HepG2 (cell line): Measurements from ENCODE around the gene GALNT18. TPM values are rescaled to one million over a fixed set of nuclear protein-coding genes. Genes with fewer than 3 reads are reported as not detected.

Source experiments
- ATAC-seq: fragments of 200-7000 bp; cut with Tn5 transposase; 3 replicates; pipeline ENCODE4 v1.9.1; 2020; ENCODE audit warnings: mild to moderate bottlenecking, moderate library complexity
- BruUV-seq: library from RNA; stranded (reverse); fragments of 400-500 nt; replicated peaks from 2 replicates; lab custom pipeline; 2021; lab: Mats Ljungman, UMichigan
- CTCF ChIA-PET: fragments of 300-600 bp; formaldehyde crosslinking; extraction: SDS; loops from one replicate; lab custom pipeline; 2021; ENCODE audit warnings: low total read pairs, inconsistent platforms, low intra/inter-chr PET ratio; lab: Yijun Ruan, JAX
- POLR2A ChIA-PET: fragments of 350-600 bp; sonication (Branson Sonifier 250); formaldehyde crosslinking; loops from one replicate; lab custom pipeline; 2020; ENCODE audit warnings: antibody characterized with exemption, inconsistent platforms; lab: Yijun Ruan, JAX
- DNase-seq: peaks from one replicate; pipeline ENCODE4 v3.0.0-alpha.2; 2015; ENCODE audit warnings: low spot score
- FAIRE-seq: peaks from 3 replicates; lab custom pipeline; 2011; peaks lifted over from hg19 to GRCh38; lab: Jason Lieb, UNC
- H2AFZ ChIP-seq: one replicate; pipeline ENCODE4 v1.6.1; 2011; ENCODE audit warnings: low read length, inconsistent platforms
- H3K27ac ChIP-seq: fragments of 300-600 bp; 3 replicates; pipeline ENCODE4 v1.8.0; 2011; ENCODE audit warnings: mixed run types, mild to moderate bottlenecking, mixed read lengths, low read length, inconsistent platforms; ENCODE audit not compliant: insufficient read depth; ENCODE audit errors: extremely low read length
- H3K27me3 ChIP-seq, 2 experiments: fragments of 200-600 bp in 1 of 2; 2 replicates in 1 of 2; 3 replicates in 1 of 2; pipeline versions ENCODE4 v1.6.0 to v1.8.0; 2011; ENCODE audit warnings: low read length in 2 of 2, mild to moderate bottlenecking in 2 of 2, moderate library complexity in 2 of 2, inconsistent platforms in 1 of 2; ENCODE audit not compliant: insufficient read depth in 2 of 2, control insufficient read depth in 1 of 2
- H3K36me3 ChIP-seq, 2 experiments: fragments of 200-600 bp in 1 of 2; replicated peaks in 1 of 2; 2 replicates in 1 of 2; 3 replicates in 1 of 2; pipeline versions ENCODE4 v1.5.1 to v1.8.0; 2011; ENCODE audit warnings: low read length in 2 of 2, inconsistent platforms in 1 of 2; ENCODE audit not compliant: insufficient read depth in 2 of 2, control insufficient read depth in 1 of 2
- H3K4me1 ChIP-seq: 2 replicates; pipeline ENCODE4 v1.5.1; 2012; ENCODE audit warnings: low read length, inconsistent platforms; ENCODE audit not compliant: insufficient read depth
- H3K4me2 ChIP-seq: 2 replicates; pipeline ENCODE4 v1.6.0; 2011; ENCODE audit warnings: low read depth, low read length, inconsistent platforms
- H3K4me3 ChIP-seq, 3 experiments: fragments of 200-600 bp in 1 of 3; sonication (generic), shearing (Covaris generic) in 1 of 3; replicated peaks in 1 of 3; 2 replicates each; pipeline ENCODE4 v1.5.1; 2011 to 2016; ENCODE audit warnings: low read length in 3 of 3, inconsistent platforms in 2 of 3, low read depth in 2 of 3, mild to moderate bottlenecking in 2 of 3, control low read depth in 1 of 3, mixed read lengths in 1 of 3; ENCODE audit not compliant: insufficient read depth in 1 of 3
- H3K79me2 ChIP-seq: one replicate; pipeline ENCODE4 v1.6.1; 2011; ENCODE audit warnings: low read length, inconsistent platforms; ENCODE audit not compliant: insufficient read depth
- H3K9ac ChIP-seq: 2 replicates; pipeline ENCODE4 v1.6.0; 2011; ENCODE audit warnings: mild to moderate bottlenecking, low read depth, low read length, inconsistent platforms; ENCODE audit not compliant: insufficient read depth
- H3K9me3 ChIP-seq: 2 replicates; pipeline ENCODE4 v1.5.1; 2012; ENCODE audit warnings: mild to moderate bottlenecking, low read length
- H4K20me1 ChIP-seq: 2 replicates; pipeline ENCODE4 v1.6.0; 2011; ENCODE audit warnings: inconsistent platforms, mild to moderate bottlenecking, low read length, moderate library complexity; ENCODE audit not compliant: insufficient read depth
- ARNTL ChIP-seq: sonication (generic); formaldehyde crosslinking; IDR thresholded peaks from 2 replicates; pipeline ENCODE4 v1.4.0; 2020; ENCODE audit warnings: mild to moderate bottlenecking, missing genetic modification reagents
- CEBPB ChIP-seq: IDR thresholded peaks from 2 replicates; pipeline ENCODE4 v1.6.1; 2011; ENCODE audit warnings: low read depth, low read length, improper control_type of control experiment, borderline replicate concordance
- FLYWCH1 ChIP-seq: sonication (generic); formaldehyde crosslinking; IDR thresholded peaks from 2 replicates; pipeline ENCODE4 v1.8.1; 2023; ENCODE audit warnings: mild to moderate bottlenecking, missing genetic modification reagents
- IKZF4 ChIP-seq: sonication (generic); formaldehyde crosslinking; IDR thresholded peaks from 2 replicates; pipeline ENCODE4 v1.5.1; 2020; ENCODE audit warnings: borderline replicate concordance, mild to moderate bottlenecking, low read depth, missing genetic modification reagents; ENCODE audit errors: not compliant biosample characterization
- JUND ChIP-seq: sonication (generic); formaldehyde crosslinking; IDR thresholded peaks from 2 replicates; pipeline ENCODE4 v1.8.0; 2022; ENCODE audit warnings: mild to moderate bottlenecking, missing genetic modification reagents
- MAFG ChIP-seq: sonication (generic); formaldehyde crosslinking; IDR thresholded peaks from 2 replicates; pipeline ENCODE4 v1.5.1; 2020; ENCODE audit warnings: mild to moderate bottlenecking, missing genetic modification reagents
- NCOA2 ChIP-seq: sonication (generic); formaldehyde crosslinking; IDR thresholded peaks from 2 replicates; pipeline ENCODE4 v1.8.0; 2022; ENCODE audit warnings: inconsistent platforms
- NFYB ChIP-seq: sonication (generic); formaldehyde crosslinking; IDR thresholded peaks from 2 replicates; pipeline ENCODE4 v1.4.0; 2020; ENCODE audit warnings: missing genetic modification reagents
- SAFB2 ChIP-seq: sonication (generic); formaldehyde crosslinking; IDR thresholded peaks from 2 replicates; pipeline ENCODE4 v1.5.1; 2020; ENCODE audit warnings: missing genetic modification reagents, low read depth, mild to moderate bottlenecking, borderline replicate concordance
- XRCC5 ChIP-seq: fragments of 200-400 bp; formaldehyde crosslinking; optimal IDR thresholded peaks from 2 replicates; pipeline ENCODE3; 2017; ENCODE audit warnings: mild to moderate bottlenecking, low read length
- ZBTB7A ChIP-seq: sonication (generic); formaldehyde crosslinking; IDR thresholded peaks from 2 replicates; pipeline ENCODE4 v1.8.0; 2022; ENCODE audit warnings: mild to moderate bottlenecking, missing genetic modification reagents
- ZEB1 ChIP-seq: IDR thresholded peaks from 2 replicates; pipeline ENCODE4 v1.6.1; 2012; ENCODE audit warnings: mild to moderate bottlenecking, low read depth, inconsistent platforms; ENCODE audit not compliant: insufficient replicate concordance
- ZFAT ChIP-seq: sonication (generic); formaldehyde crosslinking; conservative IDR thresholded peaks from 2 replicates; pipeline ENCODE4 v1.8.1; 2023; ENCODE audit warnings: missing genetic modification reagents, inconsistent platforms
- ZMYM3 ChIP-seq: sonication (generic); formaldehyde crosslinking; IDR thresholded peaks from 2 replicates; pipeline ENCODE4 v1.5.1; 2020; ENCODE audit warnings: mild to moderate bottlenecking, missing genetic modification reagents
- WGBS: methylation state at CpG from one replicate; pipeline ENCODE4 v1.1.6; 2017; ENCODE audit warnings: low lambda C conversion rate; 5-methylcytosine and 5-hydroxymethylcytosine counted together
- in situ Hi-C: cut with HindIII; loops from 2 replicates; pipeline ENCODE4 v1.10.0; 2017; ENCODE audit warnings: low pct_unique_long_range_greater_than_20kb; ENCODE audit not compliant: extremely low pct_ligation_motif_present
- intact Hi-C: fragments of 100-400 bp; cut with micrococcal nuclease; formaldehyde crosslinking; loops from one replicate; pipeline ENCODE4 v1.10.0; 2022; ENCODE audit not compliant: unreplicated experiment
- polyA plus RNA-seq, 8 experiments: library from polyadenylated mRNA; depleted of rRNA in 3 of 8; stranded (reverse) in 7 of 8; unstranded in 1 of 8; fragments of >200 nt; fragmentation: Illumina TruSeq in 4 of 8; extraction: Trizol in 4 of 8; gene quantifications; 2 replicates each; pipeline versions ENCODE4 v1.2.1 to v1.2.3, GENCODE V29; 2011 to 2016; ENCODE audit warnings: low read depth in 4 of 8, missing spikeins in 1 of 8, mixed read lengths in 1 of 8; ENCODE audit not compliant: insufficient read depth in 1 of 8
- total RNA-seq, 5 experiments: library from RNA; depleted of rRNA; stranded (reverse); fragments of >200 nt; fragmentation: Illumina TruSeq; extraction: Trizol; gene quantifications; 2 replicates each; pipeline ENCODE4 v1.2.3, GENCODE V29; 2016; ENCODE audit warnings: low read depth in 1 of 5
- TF ChIP-seq, protein P1 (sequence below): sonication (generic); formaldehyde crosslinking; IDR thresholded peaks from 2 replicates; pipeline ENCODE4 v1.4.0; 2020; ENCODE audit warnings: mild to moderate bottlenecking, missing genetic modification reagents
- TF ChIP-seq, protein P2 (sequence below): sonication (generic); formaldehyde crosslinking; IDR thresholded peaks from 2 replicates; pipeline ENCODE4 v1.5.1; 2020; ENCODE audit warnings: mild to moderate bottlenecking, missing genetic modification reagents, borderline replicate concordance
- TF ChIP-seq, protein P3 (sequence below), 2 experiments: fragments of 450-650 bp in 1 of 2; sonication (generic) in 1 of 2; formaldehyde crosslinking; IDR thresholded peaks; 2 replicates each; pipeline versions ENCODE4 v1.5.0 to v1.8.0; 2020 to 2022; ENCODE audit warnings: mild to moderate bottlenecking in 1 of 2, missing genetic modification reagents in 1 of 2
- TF ChIP-seq, protein P4 (sequence below): sonication (generic); formaldehyde crosslinking; IDR thresholded peaks from 2 replicates; pipeline ENCODE4 v1.4.0; 2020; ENCODE audit warnings: missing genetic modification reagents, borderline replicate concordance
- TF ChIP-seq, protein P5 (sequence below): sonication (generic); formaldehyde crosslinking; IDR thresholded peaks from 2 replicates; pipeline ENCODE4 v1.9.0; 2021; ENCODE audit warnings: missing genetic modification reagents, mild to moderate bottlenecking, borderline replicate concordance

GALNT18 gene
- total and polyA plus RNA-seq, 2 of the 13 experiments (the other 11 are each of a cell fraction or from before 2014, with no cell fraction given) = 0.11 TPM; not detected in 1

DNA sequence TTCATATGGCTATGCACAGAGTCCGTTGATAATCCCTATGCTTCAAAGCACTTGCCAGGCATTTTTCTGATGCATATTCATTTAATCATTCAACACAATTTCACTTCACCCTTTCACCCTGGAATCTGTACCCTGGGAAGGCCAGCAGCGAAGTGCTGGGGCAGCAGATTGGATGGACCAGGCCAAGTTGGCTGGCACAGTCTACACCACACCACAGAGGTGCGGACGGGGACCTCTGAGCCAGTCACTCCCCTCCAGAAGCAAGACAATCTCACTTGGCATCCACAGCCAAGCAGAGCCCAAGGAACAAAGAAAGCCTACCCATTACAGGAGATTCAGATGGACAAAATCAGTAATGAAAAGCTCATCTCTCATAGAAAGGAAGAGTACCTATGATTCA is 130.2 kb downstream of the GALNT18 start:
- DNase-seq (no peak), ATAC-seq (no peak), FAIRE-seq (no peak)
- no TSS peak for BruUV-seq
- Histone ChIP-seq H3K79me2 (no peaks in the 10 kb centered on the region), H4K20me1 (no peaks in the 10 kb centered on the region), H3K27ac (no peak overlapping the region), H3K36me3 (no peaks in the 10 kb centered on the region), H3K9ac (no peak overlapping the region), H3K4me3 (no peak overlapping the region), H3K4me1 (no peaks in the 10 kb centered on the region), H2AFZ (no peak overlapping the region), H3K4me2 (no peak overlapping the region), H3K9me3 (no peaks in the 10 kb centered on the region), H3K27me3 (peaks cover 2 to 3% of the 10 kb centered on the region in 2 experiments; a peak in 1 of 5 replicates)
- intact Hi-C loops = no loop called here
- no peak for TF ChIP-seq ARNTL
- no peak for TF ChIP-seq JUND
- TF ChIP-seq CEBPB = no peak
- TF ChIP-seq ZEB1 = no peak
- TF ChIP-seq, protein P1, sequence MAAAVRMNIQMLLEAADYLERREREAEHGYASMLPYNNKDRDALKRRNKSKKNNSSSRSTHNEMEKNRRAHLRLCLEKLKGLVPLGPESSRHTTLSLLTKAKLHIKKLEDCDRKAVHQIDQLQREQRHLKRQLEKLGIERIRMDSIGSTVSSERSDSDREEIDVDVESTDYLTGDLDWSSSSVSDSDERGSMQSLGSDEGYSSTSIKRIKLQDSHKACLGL (CRISPR knock-in tag) = no peak
- TF ChIP-seq, protein P2, sequence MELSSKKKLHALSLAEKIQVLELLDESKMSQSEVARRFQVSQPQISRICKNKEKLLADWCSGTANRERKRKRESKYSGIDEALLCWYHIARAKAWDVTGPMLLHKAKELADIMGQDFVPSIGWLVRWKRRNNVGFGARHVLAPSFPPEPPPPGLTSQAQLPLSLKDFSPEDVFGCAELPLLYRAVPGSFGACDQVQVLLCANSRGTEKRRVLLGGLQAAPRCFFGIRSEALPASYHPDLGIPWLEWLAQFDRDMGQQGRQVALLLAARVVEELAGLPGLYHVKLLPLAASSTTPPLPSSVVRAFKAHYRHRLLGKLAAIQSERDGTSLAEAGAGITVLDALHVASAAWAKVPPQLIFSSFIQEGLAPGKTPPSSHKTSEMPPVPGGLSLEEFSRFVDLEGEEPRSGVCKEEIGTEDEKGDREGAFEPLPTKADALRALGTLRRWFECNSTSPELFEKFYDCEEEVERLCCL (CRISPR knock-in tag) = no peak
- no peak for TF ChIP-seq XRCC5
- TF ChIP-seq ZBTB7A (CRISPR knock-in tag) = no peak
- TF ChIP-seq ZMYM3 (CRISPR knock-in tag) = no peak
- TF ChIP-seq FLYWCH1 (CRISPR knock-in tag) = no peak
- no peak for TF ChIP-seq SAFB2
- no peak for TF ChIP-seq NCOA2 (CRISPR knock-in tag)
- TF ChIP-seq, protein P3, sequence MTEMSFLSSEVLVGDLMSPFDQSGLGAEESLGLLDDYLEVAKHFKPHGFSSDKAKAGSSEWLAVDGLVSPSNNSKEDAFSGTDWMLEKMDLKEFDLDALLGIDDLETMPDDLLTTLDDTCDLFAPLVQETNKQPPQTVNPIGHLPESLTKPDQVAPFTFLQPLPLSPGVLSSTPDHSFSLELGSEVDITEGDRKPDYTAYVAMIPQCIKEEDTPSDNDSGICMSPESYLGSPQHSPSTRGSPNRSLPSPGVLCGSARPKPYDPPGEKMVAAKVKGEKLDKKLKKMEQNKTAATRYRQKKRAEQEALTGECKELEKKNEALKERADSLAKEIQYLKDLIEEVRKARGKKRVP (CRISPR knock-in tag; IDR thresholded peaks at IDR 0.05) = no peak
- no peak for TF ChIP-seq MAFG (CRISPR knock-in tag)
- TF ChIP-seq IKZF4 (CRISPR knock-in tag) = no peak
- TF ChIP-seq NFYB (CRISPR knock-in tag) = no peak
- TF ChIP-seq, protein P4, sequence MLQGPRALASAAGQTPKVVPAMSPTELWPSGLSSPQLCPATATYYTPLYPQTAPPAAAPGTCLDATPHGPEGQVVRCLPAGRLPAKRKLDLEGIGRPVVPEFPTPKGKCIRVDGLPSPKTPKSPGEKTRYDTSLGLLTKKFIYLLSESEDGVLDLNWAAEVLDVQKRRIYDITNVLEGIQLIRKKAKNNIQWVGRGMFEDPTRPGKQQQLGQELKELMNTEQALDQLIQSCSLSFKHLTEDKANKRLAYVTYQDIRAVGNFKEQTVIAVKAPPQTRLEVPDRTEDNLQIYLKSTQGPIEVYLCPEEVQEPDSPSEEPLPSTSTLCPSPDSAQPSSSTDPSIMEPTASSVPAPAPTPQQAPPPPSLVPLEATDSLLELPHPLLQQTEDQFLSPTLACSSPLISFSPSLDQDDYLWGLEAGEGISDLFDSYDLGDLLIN (CRISPR knock-in tag) = no peak
- TF ChIP-seq, protein P5, sequence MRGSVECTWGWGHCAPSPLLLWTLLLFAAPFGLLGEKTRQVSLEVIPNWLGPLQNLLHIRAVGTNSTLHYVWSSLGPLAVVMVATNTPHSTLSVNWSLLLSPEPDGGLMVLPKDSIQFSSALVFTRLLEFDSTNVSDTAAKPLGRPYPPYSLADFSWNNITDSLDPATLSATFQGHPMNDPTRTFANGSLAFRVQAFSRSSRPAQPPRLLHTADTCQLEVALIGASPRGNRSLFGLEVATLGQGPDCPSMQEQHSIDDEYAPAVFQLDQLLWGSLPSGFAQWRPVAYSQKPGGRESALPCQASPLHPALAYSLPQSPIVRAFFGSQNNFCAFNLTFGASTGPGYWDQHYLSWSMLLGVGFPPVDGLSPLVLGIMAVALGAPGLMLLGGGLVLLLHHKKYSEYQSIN (CRISPR knock-in tag) = no peak
- TF ChIP-seq ZFAT (CRISPR knock-in tag) = no peak
- ChIA-PET CTCF (no interaction called here), POLR2A (no interaction called here)
- WGBS = 5% methylated on average over 4 of the region's 4 CpGs
- in situ Hi-C loops = no loop called here
